B cell (primary cell): Measurements from ENCODE around the gene YTHDC1. TPM values are rescaled to one million over a fixed set of nuclear protein-coding genes. Genes with fewer than 3 reads are reported as not detected.

Experiments used
- ATAC-seq: fragments of 200-7000 bp; cut with Tn5 transposase; one replicate; pipeline ENCODE4 v1.10.0; 2021; ENCODE audit warnings: low read depth, mild to moderate bottlenecking, moderate number of reproducible peaks, moderate library complexity
- CTCF ChIA-PET: fragments of 350-600 bp; sonication (Branson Sonifier 250); formaldehyde crosslinking; loops from one replicate; lab custom pipeline; 2021; ENCODE audit warnings: antibody characterized with exemption, inconsistent platforms; lab: Charles Lee
- POLR2A ChIA-PET: fragments of 350-600 bp; sonication (Branson Sonifier 250); formaldehyde crosslinking; loops from one replicate; lab custom pipeline; 2021; ENCODE audit warnings: antibody characterized with exemption; lab: Charles Lee
- DNase-seq: peaks from one replicate; pipeline ENCODE4 v3.0.0; 2013
- H2AFZ ChIP-seq: 2 replicates; pipeline ENCODE4 v1.6.1; 2012; ENCODE audit warnings: mild to moderate bottlenecking, low read depth, low read length; ENCODE audit not compliant: insufficient read depth, poor library complexity, severe bottlenecking
- H3K27ac ChIP-seq, 2 donors: 1 replicate in 1 of 2; 2 replicates in 1 of 2; pipeline ENCODE4 v1.5.1; 2012 to 2013; ENCODE audit warnings: low read length in 2 of 2, mild to moderate bottlenecking in 2 of 2, moderate library complexity in 1 of 2
- H3K27me3 ChIP-seq, 4 experiments: fragments of 200-600 bp in 1 of 4; sonication (generic) in 1 of 4; replicated peaks in 1 of 4; 1 replicate in 2 of 4; 2 replicates in 2 of 4; pipeline versions ENCODE4 v1.6.1 to v1.7.0; 2013 to 2016; ENCODE audit warnings: low read length in 3 of 4, mild to moderate bottlenecking in 2 of 4, mixed read lengths in 1 of 4, moderate library complexity in 1 of 4; ENCODE audit not compliant: insufficient read depth in 4 of 4, control insufficient read depth in 3 of 4; ENCODE audit errors: control extremely low read depth in 1 of 4
- H3K36me3 ChIP-seq, 2 experiments: replicated peaks in 1 of 2; 1 replicate in 1 of 2; 2 replicates in 1 of 2; pipeline versions ENCODE4 v1.6.1 to v1.7.1; 2013; ENCODE audit warnings: low read length in 1 of 2; ENCODE audit not compliant: insufficient read depth in 2 of 2, control insufficient read depth in 1 of 2; ENCODE audit errors: control extremely low read depth in 1 of 2, extremely low read depth in 1 of 2
- H3K4me1 ChIP-seq, 2 donors: fragments of 200-600 bp in 1 of 2; sonication (generic) in 1 of 2; 1 replicate in 1 of 2; 2 replicates in 1 of 2; pipeline versions ENCODE4 v1.5.1 to v1.6.1; 2013 to 2017; ENCODE audit warnings: low read length in 2 of 2; ENCODE audit not compliant: control insufficient read depth in 2 of 2, insufficient read depth in 2 of 2
- H3K4me2 ChIP-seq: replicated peaks from 2 replicates; pipeline ENCODE3; 2012; ENCODE audit warnings: mild to moderate bottlenecking, low read depth, low read length; ENCODE audit not compliant: poor library complexity, severe bottlenecking
- H3K4me3 ChIP-seq, 5 experiments: fragments of 200-600 bp in 1 of 5; sonication (generic) in 1 of 5; 1 replicate in 3 of 5; 2 replicates in 2 of 5; pipeline versions ENCODE4 v1.5.1 to v1.7.0; 2011 to 2016; ENCODE audit warnings: low read length in 4 of 5, mild to moderate bottlenecking in 4 of 5, low read depth in 2 of 5, control low read depth in 1 of 5, moderate library complexity in 1 of 5; ENCODE audit not compliant: insufficient read depth in 1 of 5; ENCODE audit errors: control extremely low read depth in 1 of 5, extremely low read depth in 1 of 5
- H3K79me2 ChIP-seq: fragments of 200-600 bp; sonication (generic); one replicate; pipeline ENCODE4 v1.6.0; 2016; ENCODE audit warnings: low read length; ENCODE audit not compliant: control insufficient read depth, insufficient read depth
- H3K9ac ChIP-seq: fragments of 200-600 bp; sonication (generic); 2 replicates; pipeline ENCODE4 v1.6.1; 2017; ENCODE audit warnings: mild to moderate bottlenecking, low read length, moderate library complexity
- H3K9me3 ChIP-seq, 3 donors: one replicate each; pipeline versions ENCODE4 v1.6.1 to v1.7.1; 2013; ENCODE audit warnings: low read length in 2 of 3; ENCODE audit not compliant: control insufficient read depth in 2 of 3, insufficient read depth in 1 of 3; ENCODE audit errors: control extremely low read depth in 1 of 3
- H4K20me1 ChIP-seq: 2 replicates; pipeline ENCODE4 v1.6.0; 2012; ENCODE audit warnings: mild to moderate bottlenecking, low read length; ENCODE audit not compliant: insufficient read depth, control insufficient read depth, poor library complexity, severe bottlenecking
- H3K27ac Mint-ChIP-seq: one replicate; pipeline ENCODE4 v1.8.0; 2021; ENCODE audit warnings: mixed read lengths
- H3K27me3 Mint-ChIP-seq: one replicate; pipeline ENCODE4 v1.8.0; 2021; ENCODE audit warnings: mixed read lengths
- H3K4me1 Mint-ChIP-seq: one replicate; pipeline ENCODE4 v1.8.0; 2021; ENCODE audit warnings: mixed read lengths
- H3K4me3 Mint-ChIP-seq: one replicate; pipeline ENCODE4 v1.8.0; 2021; ENCODE audit warnings: mixed read lengths
- H3K9me3 Mint-ChIP-seq: one replicate; pipeline ENCODE4 v1.8.0; 2022; ENCODE audit warnings: mixed read lengths; ENCODE audit not compliant: insufficient read depth
- EZH2 ChIP-seq: IDR thresholded peaks from 2 replicates; pipeline ENCODE4 v1.6.1; 2012; ENCODE audit warnings: borderline replicate concordance, low read depth, mild to moderate bottlenecking, moderate library complexity, low read length; ENCODE audit not compliant: insufficient read depth, poor library complexity, severe bottlenecking
- WGBS: methylation state at CpG from one replicate; pipeline ENCODE4 v1.1.5; 2013; ENCODE audit warnings: missing lambda C conversion rate; ENCODE audit not compliant: insufficient coverage; 5-methylcytosine and 5-hydroxymethylcytosine counted together
- intact Hi-C: fragments of 100-400 bp; cut with micrococcal nuclease; formaldehyde crosslinking; loops from one replicate; pipeline ENCODE4 v1.10.0; 2022
- polyA plus RNA-seq: library from polyadenylated mRNA; depleted of rRNA; stranded (reverse); fragments of >200 nt; gene quantifications from 2 replicates; pipeline ENCODE4 v1.2.3, GENCODE V29; 2012
- total RNA-seq, 2 donors: library from RNA; stranded (reverse); fragments of 120-200 nt in 1 of 2; gene quantifications; 1 replicate in 1 of 2; 2 replicates in 1 of 2; pipeline versions ENCODE4 v1.2.3 to v1.2.4, GENCODE V29; 2013 to 2022
- TF ChIP-seq, protein P1 (sequence below): fragments of 200-600 bp; IDR thresholded peaks from one replicate; pipeline ENCODE4 v1.8.0; 2022; ENCODE audit warnings: antibody characterized with exemption, mild to moderate bottlenecking

Gene YTHDC1
- total and polyA plus RNA-seq, 2 donors (not counting 1 experiment from before 2014, with no cell fraction given): 26.9 to 179 TPM

DNA sequence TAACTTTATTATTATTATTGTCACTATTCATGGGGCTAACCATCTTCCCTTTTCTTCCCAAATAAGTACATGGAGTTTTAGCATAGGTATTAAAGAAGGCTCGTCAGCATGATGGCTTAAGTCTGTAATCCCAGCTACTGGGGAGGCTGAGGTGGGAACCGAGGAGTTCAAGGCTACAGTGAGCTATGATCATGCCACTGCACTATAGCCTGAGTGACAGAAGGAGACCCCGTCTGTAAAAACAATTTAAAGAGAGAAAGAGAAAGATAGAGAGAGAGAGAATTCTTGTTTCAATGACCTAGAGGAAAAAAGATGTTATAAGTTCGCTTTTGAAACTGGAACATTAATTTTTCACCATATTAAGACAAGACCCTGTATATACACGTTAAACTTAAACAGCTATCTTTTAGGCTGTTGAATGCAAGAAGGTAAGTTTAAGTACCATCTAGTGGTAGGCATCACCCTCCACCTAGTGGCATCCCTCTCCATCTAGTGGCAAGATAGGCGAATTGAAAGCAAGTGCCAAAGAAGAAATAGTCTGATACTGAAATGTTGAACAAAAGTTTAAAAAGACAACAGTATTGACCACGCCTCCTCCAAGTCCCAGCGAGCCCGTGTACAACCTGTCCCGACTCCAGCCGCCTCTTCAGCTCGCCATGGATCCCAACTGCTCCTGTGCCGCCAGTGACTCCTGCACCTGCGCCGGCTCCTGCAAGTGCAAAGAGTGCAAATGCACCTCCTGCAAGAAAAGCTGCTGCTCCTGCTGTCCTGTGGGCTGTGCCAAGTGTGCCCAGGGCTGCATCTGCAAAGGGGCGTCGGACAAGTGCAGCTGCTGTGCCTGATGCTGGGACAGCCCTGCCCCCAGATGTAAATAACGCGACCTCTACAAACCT lies 26.0 kb upstream of the YTHDC1 start:
- Mint-ChIP-seq H3K9me3 (no peaks in the 10 kb centered on the region), H3K27ac (peak overlapping the region; percentile 5), H3K4me3 (peak overlapping the region; percentile 83), H3K27me3 (peaks cover 22% of the 10 kb centered on the region), H3K4me1 (peaks cover 11% of the 10 kb centered on the region)
- 15% methylated on average over 13 of the region's 19 CpGs for WGBS
- intact Hi-C loops: loop anchor here (1.0 kb wide), 1 partner anchor 104 kb away; no protein-coding TSS in a partner anchor
- Histone ChIP-seq H3K4me2 (peak overlapping the region; percentile 73), H3K27me3 (peaks cover 0 to 6% (median 2%) of the 10 kb centered on the region in 4 experiments), H2AFZ (peak overlapping the region; percentile 83), H4K20me1 (no peaks in the 10 kb centered on the region), H3K27ac (no peak overlapping the region), H3K36me3 (no peaks in the 10 kb centered on the region), H3K9me3 (no peaks in the 10 kb centered on the region), H3K4me3 (peak overlapping the region in 4 of 5 experiments; percentile 5 to 63 (median 41)), H3K4me1 (peaks cover 0 to 6% of the 10 kb centered on the region in 2 donors), H3K9ac (peak overlapping the region; percentile 67), H3K79me2 (no peaks in the 10 kb centered on the region)
- POLR2A ChIA-PET: no interaction called here
- CTCF ChIA-PET: interaction anchor here (0.7 to 5.8 kb wide), 17 partner anchors 9 to 388 kb away, joined by 3 to 88 read pairs (median 5); no protein-coding TSS in a partner anchor
- no peak for TF ChIP-seq EZH2
- TF ChIP-seq, protein P1, sequence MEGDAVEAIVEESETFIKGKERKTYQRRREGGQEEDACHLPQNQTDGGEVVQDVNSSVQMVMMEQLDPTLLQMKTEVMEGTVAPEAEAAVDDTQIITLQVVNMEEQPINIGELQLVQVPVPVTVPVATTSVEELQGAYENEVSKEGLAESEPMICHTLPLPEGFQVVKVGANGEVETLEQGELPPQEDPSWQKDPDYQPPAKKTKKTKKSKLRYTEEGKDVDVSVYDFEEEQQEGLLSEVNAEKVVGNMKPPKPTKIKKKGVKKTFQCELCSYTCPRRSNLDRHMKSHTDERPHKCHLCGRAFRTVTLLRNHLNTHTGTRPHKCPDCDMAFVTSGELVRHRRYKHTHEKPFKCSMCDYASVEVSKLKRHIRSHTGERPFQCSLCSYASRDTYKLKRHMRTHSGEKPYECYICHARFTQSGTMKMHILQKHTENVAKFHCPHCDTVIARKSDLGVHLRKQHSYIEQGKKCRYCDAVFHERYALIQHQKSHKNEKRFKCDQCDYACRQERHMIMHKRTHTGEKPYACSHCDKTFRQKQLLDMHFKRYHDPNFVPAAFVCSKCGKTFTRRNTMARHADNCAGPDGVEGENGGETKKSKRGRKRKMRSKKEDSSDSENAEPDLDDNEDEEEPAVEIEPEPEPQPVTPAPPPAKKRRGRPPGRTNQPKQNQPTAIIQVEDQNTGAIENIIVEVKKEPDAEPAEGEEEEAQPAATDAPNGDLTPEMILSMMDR: peak; percentile 87
- ATAC-seq: peak; percentile 76
- peak; percentile 74 for DNase-seq
